GM12892 (cell line): Measurements from ENCODE around the gene RASGRP4.

Experiments
- POLR2A ChIP-seq: IDR thresholded peaks from 2 replicates; pipeline ENCODE4 v1.6.1; 2011; ENCODE audit warnings: low read depth, low read length, control low read depth
- POLR2AphosphoS5 ChIP-seq: IDR thresholded peaks from 2 replicates; pipeline ENCODE4 v1.6.1; 2011; ENCODE audit warnings: low read depth, low read length, control low read depth
- TAF1 ChIP-seq: IDR thresholded peaks from 2 replicates; pipeline ENCODE4 v1.6.1; 2011; ENCODE audit warnings: low read depth, mild to moderate bottlenecking, control low read depth, low read length, borderline replicate concordance

DNA sequence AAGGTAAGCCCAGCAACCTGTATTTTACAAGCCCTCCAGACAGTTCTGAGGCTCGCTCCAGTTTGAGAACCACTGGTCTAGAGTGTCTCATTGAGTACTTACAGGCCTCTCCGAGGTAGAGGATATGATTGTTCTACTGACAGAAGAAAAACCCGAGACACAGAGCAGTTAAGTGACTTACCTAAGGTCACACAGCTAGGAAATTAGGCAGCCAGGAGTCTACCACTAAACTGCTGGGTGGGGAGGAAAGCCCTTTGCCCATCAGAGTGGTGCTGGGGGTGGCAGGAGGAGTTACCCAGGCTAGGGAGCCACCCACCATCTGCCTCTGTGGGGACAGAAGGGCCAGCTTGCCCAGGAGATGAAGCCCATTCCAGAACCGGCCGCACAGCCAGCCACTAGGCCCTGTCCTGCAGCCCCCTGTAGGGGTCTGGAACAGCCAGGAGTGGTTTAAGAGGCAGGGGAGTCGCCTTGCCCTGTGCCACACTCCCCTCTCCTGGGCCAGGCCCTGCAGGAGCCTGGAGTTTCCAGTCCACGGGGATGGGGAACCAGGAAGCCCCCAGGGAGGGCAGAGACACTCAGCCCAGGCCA is 703 bp downstream of the RASGRP4 start:
- TF ChIP-seq TAF1 (no peak), POLR2A (no peak), POLR2AphosphoS5 (no peak)
